ENCODE results near the gene SLC33A1. TPM values are rescaled to one million over a fixed set of nuclear protein-coding genes. Genes with fewer than 3 reads are reported as not detected.

The SLC33A1 gene
- total RNA-seq, 4 donors from 2014 or later: 13.3 to 34.8 (median 32.7) TPM

DNA sequence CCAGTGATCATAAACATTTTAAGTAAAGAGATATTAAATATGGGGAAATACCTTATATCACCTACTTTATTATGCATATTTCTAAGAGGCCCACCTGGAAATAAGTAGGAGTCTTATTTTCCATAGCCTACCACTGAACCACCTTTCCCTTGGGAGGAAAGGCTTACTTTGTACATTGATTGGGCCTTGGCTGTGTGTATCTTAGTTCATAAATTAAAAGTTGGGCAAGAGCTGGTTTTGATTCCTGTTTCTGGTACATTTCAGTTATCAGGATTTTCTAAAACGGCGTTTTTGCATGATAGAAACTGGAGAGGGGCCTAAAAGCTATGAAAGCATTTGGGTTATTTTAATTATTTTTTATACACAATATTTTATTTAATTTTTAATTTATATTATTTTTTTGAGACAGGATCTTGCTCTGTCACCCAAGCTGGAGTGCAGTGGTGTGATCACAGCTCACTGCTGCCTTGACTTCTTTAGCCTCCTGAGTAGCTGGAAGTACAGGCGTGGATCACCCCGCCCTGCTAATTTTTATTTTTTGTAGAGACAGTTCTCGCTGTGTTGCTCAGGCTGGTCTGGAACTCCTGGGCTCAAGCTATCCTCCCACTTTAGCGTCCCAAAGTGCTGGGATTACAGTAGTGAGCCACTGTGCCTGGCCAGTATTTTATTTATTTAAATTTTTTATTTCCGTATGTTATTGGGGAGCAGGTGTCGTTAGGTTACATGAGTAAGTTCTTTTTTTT is 18.8 kb upstream of the SLC33A1 start:
- intact Hi-C loops (cut with DNase I; ENCODE audit: low total_unique reads): loop anchor here (5.0 kb wide), 1 partner anchor 66 kb away; the partner anchor contains the start of gene C3orf33
- in situ Hi-C loops (cut with MboI; ENCODE audit: low pct_ligation_motif_present in 1 of 4, low pct_unique_long_range_greater_than_20kb in 1 of 4, low sequenced_read_pairs in 3 of 4): loop anchor here in 1 of 4 donors (25.0 kb wide), 1 partner anchor 1289 kb away; the partner anchor contains the start of gene CCNL1
- H3K4me1 ChIP-seq: peaks cover 4 to 25% (median 20%) of the 10 kb centered on the region in 4 donors

DNA sequence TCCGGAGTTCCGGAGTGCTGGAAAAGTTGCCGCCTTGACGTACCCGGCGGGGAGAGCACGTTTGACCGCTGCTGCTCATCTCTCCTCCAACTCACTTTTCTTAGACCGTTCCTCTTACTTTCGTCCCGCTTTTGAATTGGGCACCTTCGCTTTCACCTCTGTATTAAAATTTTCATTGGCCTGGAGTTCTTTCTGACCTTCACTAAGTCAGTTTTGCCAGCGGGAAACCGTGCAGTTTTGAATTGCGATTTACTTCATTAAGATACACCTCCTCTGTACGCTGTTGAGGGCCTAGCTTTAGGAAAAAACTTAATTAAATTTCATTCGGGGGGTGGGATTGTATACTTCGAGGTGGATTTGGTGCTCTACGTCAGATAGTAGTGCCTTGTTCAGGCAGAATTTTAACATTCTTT is 17.5 kb upstream of the SLC33A1 start:
- in situ Hi-C loops (cut with MboI; ENCODE audit: low pct_ligation_motif_present in 1 of 4, low pct_unique_long_range_greater_than_20kb in 1 of 4, low sequenced_read_pairs in 3 of 4): loop anchor here in 1 of 4 donors (25.0 kb wide), 1 partner anchor 1291 kb away; the partner anchor contains the start of gene CCNL1
- H3K4me1 ChIP-seq: peaks cover 4 to 25% (median 20%) of the 10 kb centered on the region in 4 donors
- no peaks in the 10 kb centered on the region for H3K27me3 ChIP-seq
- H3K36me3 ChIP-seq: no peaks in the 10 kb centered on the region
- peak overlapping the region; percentile 97 to 98 (median 98) for H3K27ac ChIP-seq
- intact Hi-C loops (cut with DNase I; ENCODE audit: low total_unique reads): loop anchor here (5.0 kb wide), 1 partner anchor 64 kb away; the partner anchor contains the start of gene C3orf33
- no peaks in the 10 kb centered on the region for H3K9me3 ChIP-seq
- no peak for TF ChIP-seq EP300 (IDR thresholded peaks at IDR 0.05; ENCODE audit: low read depth)
- TF ChIP-seq, protein P1, sequence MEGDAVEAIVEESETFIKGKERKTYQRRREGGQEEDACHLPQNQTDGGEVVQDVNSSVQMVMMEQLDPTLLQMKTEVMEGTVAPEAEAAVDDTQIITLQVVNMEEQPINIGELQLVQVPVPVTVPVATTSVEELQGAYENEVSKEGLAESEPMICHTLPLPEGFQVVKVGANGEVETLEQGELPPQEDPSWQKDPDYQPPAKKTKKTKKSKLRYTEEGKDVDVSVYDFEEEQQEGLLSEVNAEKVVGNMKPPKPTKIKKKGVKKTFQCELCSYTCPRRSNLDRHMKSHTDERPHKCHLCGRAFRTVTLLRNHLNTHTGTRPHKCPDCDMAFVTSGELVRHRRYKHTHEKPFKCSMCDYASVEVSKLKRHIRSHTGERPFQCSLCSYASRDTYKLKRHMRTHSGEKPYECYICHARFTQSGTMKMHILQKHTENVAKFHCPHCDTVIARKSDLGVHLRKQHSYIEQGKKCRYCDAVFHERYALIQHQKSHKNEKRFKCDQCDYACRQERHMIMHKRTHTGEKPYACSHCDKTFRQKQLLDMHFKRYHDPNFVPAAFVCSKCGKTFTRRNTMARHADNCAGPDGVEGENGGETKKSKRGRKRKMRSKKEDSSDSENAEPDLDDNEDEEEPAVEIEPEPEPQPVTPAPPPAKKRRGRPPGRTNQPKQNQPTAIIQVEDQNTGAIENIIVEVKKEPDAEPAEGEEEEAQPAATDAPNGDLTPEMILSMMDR (IDR thresholded peaks at IDR 0.05): no peak
- TF ChIP-seq POLR2A (IDR thresholded peaks at IDR 0.05): no peak
- TF ChIP-seq POLR2AphosphoS5 (IDR thresholded peaks at IDR 0.05): no peak
- DNase-seq: no peak
- peak overlapping the region; percentile 94 to 99 (median 96) for H3K4me3 ChIP-seq
- WGBS, 2 donors (ENCODE audit: low coverage in 1 of 2): 1% methylated on average over 11 to 19 of the region's 19 CpGs

More for the DNA sequence above, 18.8 kb upstream of the SLC33A1 start:
- no peaks in the 10 kb centered on the region for H3K9me3 ChIP-seq
- TF ChIP-seq POLR2AphosphoS5 (IDR thresholded peaks at IDR 0.05) (no peak), POLR2A (IDR thresholded peaks at IDR 0.05) (no peak), EP300 (IDR thresholded peaks at IDR 0.05; ENCODE audit: low read depth) (no peak)
- TF ChIP-seq, protein P1 (IDR thresholded peaks at IDR 0.05): no peak
- H3K36me3 ChIP-seq: no peaks in the 10 kb centered on the region
- WGBS, 2 donors (ENCODE audit: low coverage in 1 of 2): 64 to 89% methylated on average over 2 to 8 of the region's 8 CpGs
- no peak overlapping the region for H3K27ac ChIP-seq
- no peak for DNase-seq
- H3K4me3 ChIP-seq: no peak overlapping the region
- H3K27me3 ChIP-seq: no peaks in the 10 kb centered on the region

DNA sequence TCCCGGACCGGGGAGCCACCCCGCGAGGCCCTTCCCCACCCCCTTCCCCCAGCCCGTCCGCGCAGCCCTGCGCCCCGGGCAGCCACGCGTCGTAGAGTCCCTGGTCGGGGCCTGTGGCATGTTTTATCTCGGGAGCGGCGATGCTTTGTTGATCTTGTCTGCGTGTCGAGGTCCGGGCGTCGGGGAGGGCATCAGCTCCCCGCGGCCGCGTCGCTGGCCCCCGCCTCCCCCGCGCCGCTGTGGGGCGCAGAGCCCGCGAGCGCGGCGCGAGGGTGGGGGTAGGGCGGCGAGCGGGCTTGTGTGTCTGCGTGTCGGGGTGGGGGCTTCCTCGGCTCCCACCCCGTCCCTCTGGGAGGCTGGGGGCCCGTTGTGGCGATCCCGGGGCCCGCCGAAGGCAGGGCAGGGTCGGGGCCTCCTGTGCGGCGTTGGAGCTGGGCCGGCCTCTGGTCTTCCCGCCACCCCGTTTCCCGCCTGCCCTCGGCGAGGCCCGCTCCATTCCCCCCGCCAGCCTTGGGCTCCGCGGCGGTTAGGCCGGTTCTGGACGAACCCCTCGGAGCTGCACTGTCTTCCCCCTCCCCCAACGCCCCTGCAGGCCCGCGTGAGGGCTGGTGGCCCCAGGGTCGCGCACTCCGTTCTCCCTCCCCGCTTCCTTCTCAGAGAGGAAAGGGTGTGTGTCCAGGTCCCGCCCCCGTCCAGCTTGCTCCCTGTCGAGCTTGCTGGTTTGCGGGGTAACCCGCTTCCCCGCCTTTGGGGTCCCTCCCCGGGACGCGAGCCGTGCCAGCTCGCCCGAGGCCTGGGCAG is 16.9 kb upstream of the SLC33A1 start:
- 1% methylated on average over 61 of the region's 85 CpGs; no CpG with 5 or more reads in 1 of the 2 donors for WGBS, 2 donors (ENCODE audit: low coverage in 1 of 2)
- peak; percentile 64 for DNase-seq
- Histone ChIP-seq H3K27ac (peak overlapping the region; percentile 97 to 98 (median 98)), H3K4me1 (peaks cover 4 to 25% (median 20%) of the 10 kb centered on the region in 4 donors), H3K9me3 (no peaks in the 10 kb centered on the region), H3K27me3 (no peaks in the 10 kb centered on the region), H3K4me3 (peak overlapping the region; percentile 94 to 99 (median 96)), H3K36me3 (no peaks in the 10 kb centered on the region)
- no peak for TF ChIP-seq POLR2AphosphoS5 (IDR thresholded peaks at IDR 0.05)
- TF ChIP-seq POLR2A (IDR thresholded peaks at IDR 0.05): no peak
- no peak for TF ChIP-seq EP300 (IDR thresholded peaks at IDR 0.05; ENCODE audit: low read depth)
- TF ChIP-seq, protein P1 (IDR thresholded peaks at IDR 0.05): no peak
- intact Hi-C loops (cut with DNase I; ENCODE audit: low total_unique reads): loop anchor here (5.0 kb wide), 1 partner anchor 64 kb away; the partner anchor contains the start of gene C3orf33
- in situ Hi-C loops (cut with MboI; ENCODE audit: low pct_ligation_motif_present in 1 of 4, low pct_unique_long_range_greater_than_20kb in 1 of 4, low sequenced_read_pairs in 3 of 4): loop anchor here in 1 of 4 donors (25.0 kb wide), 1 partner anchor 1291 kb away; the partner anchor contains the start of gene CCNL1

All from transverse colon (tissue), 4 donors.